Cortex of kidney (tissue), 1 donor: ENCODE measurements around the gene RIOK2.
"Not testable (repeated sequence)": the region's sequence is repeated elsewhere in the genome, so short reads cannot be mapped to it uniquely, and the experiment has no call there.

Experiments
- DNase-seq: peaks from one replicate; lab custom pipeline; 2025; lab: John Stamatoyannopoulos, UW

Gene RIOK2

DNA sequence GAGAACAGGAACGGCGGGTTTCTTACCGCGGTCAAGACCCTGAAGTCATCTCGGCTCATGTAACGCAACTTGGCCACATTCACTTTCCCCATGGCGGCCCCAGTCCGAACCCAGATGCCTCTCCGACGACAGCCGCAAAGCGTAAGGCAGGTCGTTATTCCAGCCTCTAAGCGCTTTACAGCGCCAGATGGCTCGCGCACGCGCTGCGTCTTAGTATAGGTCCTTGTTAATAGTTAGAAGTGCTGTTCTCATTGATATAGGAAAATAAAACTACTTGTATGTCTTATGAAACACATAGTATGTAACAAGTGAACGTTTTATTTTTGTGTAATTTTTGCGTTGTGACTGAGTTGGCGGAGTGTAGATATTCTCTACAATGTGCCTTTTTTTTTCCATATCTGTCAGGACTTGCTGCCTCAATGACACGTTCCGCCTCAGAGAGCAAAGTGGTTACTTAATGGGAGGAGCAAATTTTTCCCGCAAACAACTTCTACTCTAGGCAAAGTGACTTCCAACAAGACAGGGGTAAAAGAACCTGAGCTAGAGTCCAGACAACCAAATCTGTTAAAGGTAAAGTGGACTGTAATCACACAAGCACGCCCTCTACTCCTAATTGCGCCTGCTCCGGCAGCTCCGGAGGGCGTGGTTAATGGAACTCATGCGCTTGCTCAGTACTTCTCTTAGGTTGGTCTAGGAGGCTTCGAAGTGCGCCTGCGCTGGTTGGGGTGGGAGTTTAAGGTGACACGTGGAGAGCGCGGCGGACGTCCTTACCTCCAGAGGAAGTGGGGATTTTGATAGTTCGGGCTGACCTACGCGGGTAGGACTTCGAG, at the start of gene RIOK2:
Gene RIOK2, minus strand, starts transcription at position 148 of the 830 bp plus-strand sequence. Its CDS starts 56 bp downstream, at position 92.
- peak; percentile 10 for DNase-seq

- DNase-seq = no peak
Observed at GRCh38 chr5:97231025-97231636, 48.1 kb upstream of the RIOK2 start.

DNA sequence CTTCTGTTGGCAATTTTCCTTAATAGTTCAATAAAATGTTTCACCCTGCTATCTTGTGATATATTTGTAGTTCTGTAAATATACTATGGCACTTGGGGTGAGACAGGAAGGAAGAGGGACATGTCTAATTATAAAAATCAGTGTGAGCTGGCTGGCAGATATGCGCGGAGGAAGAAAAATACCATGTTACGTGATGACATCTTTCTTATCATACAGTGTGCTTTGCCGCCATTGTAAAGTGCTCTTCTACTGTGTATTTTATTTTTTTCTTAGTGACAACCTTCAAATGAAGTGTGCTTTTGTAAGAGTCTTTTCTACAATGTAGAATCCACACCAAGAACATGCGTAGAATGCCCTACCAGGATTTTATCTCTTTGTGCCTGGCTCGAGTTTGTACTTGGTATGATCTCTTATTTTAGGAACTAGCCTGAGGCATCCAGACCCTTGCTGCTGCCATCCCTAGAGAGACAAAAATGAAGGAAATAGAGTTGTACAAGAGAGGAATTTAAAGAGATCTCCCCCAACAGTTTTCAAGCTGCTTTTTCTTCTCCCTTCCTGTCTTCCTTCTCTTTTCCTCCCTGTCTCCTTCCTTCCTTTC, 46.7 kb upstream of the RIOK2 start:
- no peak for DNase-seq

DNA sequence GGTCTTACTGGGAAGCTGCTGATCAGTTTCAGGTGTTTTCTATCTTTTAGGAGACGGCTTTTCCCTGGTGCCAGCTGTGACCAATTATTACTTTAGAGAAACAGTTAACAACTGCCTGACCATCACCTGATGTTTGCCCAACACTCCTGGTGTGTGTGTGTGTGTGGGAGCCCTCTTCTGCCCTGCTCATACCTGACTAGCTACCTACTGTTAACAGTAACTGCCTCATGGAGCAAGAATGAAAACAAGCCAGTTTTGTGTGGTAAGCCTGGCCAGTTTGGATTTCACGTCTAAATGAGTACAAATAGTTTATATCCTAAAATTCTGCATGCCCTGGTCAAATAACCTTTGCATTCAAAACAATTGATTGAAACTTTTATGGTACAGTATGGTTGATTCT, 46.1 kb upstream of the RIOK2 start:
- DNase-seq = no peak

GRCh38 chr5:97225222-97225621, 42.2 kb upstream of the RIOK2 start:
- DNase-seq = no peak

DNA sequence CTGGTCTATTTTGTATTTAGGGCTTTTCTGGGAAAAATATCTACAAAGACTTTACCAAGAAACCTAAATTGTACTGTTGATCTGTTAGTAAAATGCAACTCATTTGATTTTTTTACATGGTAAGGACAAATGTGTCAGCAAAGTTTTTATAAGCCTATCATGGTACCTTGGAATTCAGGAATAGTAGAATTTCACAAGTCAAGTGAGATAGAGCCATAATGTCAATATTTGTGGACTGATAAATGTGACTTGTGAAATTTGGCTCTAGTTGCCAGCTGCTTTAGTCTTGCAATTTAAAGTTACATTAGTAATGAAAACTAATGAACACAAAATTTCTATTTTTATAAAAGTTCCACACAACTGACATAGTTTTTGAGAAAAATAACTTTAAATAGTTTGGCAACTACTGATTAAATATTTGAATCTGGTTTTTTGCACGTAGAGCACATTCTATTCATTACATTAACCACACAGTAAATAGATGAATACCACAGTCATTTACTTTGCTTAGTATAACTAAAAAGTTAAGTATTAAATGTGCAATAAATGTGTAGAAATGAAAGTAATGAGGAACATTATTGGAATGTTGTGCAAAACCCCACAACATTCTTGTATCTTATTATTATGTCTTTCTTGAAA, 41.2 kb upstream of the RIOK2 start:
- no peak for DNase-seq

DNA sequence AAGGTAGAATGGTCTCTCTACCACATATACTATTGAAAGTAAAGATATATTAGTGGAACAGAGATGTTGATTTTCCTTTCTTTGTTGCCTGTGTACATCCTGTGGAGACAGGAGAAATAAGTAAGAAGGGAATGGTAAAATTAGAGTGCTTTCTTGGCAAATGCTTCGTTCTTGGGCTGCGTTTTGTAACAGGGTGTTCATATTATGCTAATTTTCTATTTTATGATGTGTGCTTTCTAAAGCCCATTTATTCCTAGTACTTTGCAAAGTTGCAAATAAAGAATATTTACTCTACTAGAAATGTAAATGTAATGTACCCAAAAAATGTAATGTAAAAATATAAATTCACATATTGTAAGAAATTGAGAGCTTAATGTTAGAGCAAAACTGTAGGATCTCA, 40.5 kb upstream of the RIOK2 start:
- DNase-seq = no peak

GRCh38 chr5:97209343-97209742, 26.3 kb upstream of the RIOK2 start:
- no peak for DNase-seq

DNA sequence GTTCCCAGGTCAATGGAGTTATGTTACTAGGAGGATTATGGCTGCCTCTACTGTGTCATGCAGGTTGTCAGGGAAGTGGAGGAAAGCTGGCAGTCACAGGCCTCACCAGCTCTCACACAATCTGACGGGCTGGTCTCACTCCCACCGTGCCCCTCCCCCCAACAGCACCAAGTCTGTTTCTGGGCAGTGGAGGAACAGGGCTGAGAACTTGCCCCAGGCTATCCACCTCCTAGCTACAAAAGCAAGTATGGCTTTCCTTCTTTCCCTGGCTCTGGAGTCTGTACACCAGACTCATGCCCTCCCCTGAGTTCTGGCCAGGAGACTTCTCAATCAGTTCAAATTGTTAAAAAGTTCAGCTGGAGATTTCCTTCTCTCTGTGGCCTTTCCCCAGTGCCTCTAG, 25.7 kb upstream of the RIOK2 start:
- no peak for DNase-seq

GRCh38 chr5:97208184-97208713, 25.2 kb upstream of the RIOK2 start:
- no peak for DNase-seq

- DNase-seq = no peak
Observed at GRCh38 chr5:97194366-97194765, 11.3 kb upstream of the RIOK2 start.

- DNase-seq = no peak
Observed at GRCh38 chr5:97193355-97193688, 10.3 kb upstream of the RIOK2 start.

- DNase-seq = no peak
Observed at GRCh38 chr5:97192580-97193354, 9.7 kb upstream of the RIOK2 start.

DNA sequence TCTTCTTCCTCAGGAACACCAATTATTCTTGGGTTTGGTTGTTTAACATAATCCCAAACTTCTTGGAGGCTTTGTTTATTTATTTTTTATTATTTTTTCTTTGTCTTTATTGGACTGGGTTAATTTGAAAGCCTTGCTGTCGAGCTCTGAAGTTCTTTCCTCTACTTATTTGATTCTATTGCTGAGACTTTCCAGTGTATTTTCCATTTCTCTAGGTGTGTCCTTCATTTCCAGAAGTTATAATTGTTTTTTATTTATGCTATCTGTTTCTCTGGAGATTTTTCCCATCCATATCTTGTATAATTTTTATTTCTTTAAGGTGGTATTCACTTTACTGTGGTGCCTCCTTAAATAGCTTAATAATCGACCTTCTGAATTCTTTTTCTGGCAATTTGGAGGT, 8.8 kb upstream of the RIOK2 start:
- DNase-seq = no peak

DNA sequence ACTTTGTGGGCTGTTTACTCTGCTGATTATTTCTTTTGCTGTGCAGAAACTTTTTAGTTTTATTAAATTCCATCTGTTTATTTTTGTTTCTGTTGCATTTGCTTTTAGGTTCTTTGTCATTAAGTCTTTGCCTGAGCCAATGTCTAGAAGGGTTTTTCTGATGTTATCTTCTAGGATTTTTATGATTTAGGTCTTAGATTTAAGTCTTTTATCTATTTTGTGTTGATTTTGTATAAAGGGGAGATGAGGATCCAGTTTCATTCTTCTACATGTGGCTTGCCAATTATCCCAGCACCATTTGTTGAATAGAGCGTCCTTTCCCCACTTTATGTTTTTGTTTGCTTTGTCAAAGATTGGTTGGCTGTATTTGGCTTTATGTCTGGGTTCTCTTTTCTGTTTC, 6.5 kb upstream of the RIOK2 start:
- DNase-seq = not testable (repeated sequence)

DNA sequence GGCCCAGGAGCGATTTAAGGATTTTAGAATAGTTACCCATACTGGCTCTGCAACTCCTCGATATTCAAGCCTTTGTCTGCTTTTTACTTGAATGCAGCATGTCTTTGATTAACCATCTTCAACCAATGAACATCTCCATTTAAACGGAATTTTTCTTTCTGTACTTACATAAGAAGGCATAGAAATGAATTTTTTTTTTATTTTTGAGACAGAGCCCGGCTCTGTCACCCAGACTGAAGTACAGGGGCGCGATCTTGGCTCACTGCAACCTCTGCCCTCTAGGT, 825 bp upstream of the RIOK2 start:
- DNase-seq = no peak

DNA sequence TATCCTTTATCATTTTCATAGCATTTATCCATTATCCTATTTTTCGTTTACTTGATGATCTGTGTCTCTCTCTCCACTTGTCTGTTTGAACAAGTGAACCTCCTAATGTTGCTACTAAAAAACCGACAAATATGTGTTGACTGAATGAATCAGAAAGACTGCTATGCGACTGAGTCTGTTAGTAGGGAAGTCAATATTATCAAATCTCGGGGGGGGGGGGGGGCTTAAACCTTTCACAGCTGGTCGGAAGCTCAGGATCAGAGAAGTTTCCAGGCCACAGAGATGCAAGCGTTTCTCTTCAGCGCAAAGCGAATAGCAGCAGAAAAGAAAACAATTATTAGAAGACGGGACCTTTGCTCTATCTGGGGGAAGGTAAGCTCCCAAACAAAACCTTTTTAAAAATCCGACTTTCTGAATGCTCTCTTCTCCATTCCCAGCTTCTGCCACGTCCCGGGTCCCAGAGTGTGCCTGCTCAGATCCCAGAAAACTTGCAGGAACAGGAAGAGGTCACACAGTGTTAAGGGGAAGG, 412 bp downstream of the RIOK2 start:
- DNase-seq = no peak

DNA sequence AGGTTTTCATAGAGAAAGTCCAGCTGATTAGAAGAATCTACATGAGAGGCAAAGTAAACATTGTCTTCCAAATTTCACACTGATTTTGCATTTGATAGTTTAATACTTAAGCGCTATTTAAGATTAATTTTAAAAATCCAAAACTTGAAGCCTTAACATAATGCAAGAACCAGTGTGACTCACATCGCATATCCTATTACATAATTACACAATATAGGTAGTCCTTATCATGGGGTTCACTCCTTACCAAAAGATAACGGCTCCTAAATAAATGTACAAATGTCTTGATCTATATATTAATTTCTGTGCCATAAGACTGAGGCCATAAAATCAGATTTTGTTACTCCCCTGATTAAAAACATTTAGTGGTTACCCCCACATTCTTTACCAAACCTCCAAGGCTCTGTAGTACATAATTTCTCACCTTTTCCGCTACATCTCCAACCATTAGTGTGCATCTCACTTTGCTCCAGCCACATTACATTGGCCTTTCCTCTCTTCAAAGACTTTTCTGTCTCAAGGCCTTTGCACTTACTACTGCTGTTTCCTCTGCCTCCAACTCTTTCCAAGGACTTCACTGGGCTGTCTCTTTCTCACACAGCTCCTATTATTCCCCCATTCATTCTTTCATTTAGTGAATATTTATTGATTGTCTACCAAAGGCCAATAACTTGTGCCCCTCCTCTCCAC, 1.0 kb downstream of the RIOK2 start:
- DNase-seq = no peak

DNA sequence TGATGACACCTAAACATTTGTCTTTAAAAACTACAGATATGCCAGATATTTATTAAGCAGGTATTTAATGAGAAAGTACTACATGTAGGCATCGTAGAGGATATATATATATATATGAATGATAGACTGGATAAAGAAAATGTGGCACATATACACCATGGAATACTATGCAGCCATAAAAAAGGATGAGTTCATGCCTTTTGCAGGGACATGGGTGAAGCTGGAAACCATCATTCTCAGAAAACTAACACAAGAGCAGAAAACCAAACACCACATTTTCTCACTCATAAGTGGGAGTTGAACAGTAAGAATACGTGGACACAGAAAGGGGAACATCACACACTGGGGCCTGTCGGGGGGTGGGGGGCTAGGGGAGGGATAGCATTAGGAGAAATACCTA, 3.6 kb downstream of the RIOK2 start:
- not testable (repeated sequence) for DNase-seq

GRCh38 chr5:97172227-97172626, 10.8 kb downstream of the RIOK2 start:
- DNase-seq = no peak

- no peak for DNase-seq
Observed at GRCh38 chr5:97171703-97172102, 11.3 kb downstream of the RIOK2 start.
